ENCODE measurements around the gene RRP1B.
"Not testable (repeated sequence)": the region's sequence is repeated elsewhere in the genome, so short reads cannot be mapped to it uniquely, and the experiment has no call there.

The RRP1B gene

DNA sequence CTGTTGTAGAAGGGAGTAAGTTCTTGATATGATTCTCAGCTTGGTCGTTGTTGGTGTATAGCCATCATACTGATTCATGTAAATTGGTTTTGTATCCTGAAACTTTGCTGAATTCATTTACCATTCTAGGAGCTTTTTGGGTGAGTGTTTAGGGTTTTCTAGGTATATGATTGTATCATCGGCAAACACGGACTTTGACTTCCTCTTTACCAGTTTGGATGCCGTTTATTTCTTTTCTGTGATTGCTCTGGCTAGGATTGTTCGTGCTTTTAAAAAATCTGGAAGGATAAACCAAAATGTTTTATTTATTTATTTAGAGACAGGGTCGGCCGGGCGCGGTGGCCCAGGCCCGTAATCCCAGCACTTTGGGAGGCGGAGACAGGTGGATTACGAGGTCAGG is 20.6 kb downstream of the RRP1B start:
- DNase-seq = no peak

DNA sequence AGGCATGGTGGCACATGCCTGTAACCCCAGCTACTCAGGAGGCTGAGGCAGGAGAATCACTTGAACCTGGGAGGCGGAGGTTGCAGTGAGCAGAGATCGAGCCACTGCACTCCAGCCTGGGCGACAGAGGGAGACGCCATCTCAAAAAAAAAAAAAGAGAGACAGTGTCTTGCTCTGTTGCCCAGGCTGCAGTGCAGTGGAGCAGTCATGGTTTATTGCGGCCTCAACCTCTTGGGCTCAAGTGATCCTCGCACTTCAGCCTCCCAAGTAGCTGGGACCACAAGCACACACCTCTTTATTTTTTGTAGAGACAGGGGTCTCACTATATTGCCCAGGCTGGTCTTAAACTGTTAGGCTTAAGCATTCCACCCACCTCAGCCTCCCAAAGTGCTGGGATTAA is 21.1 kb downstream of the RRP1B start:
- not testable (repeated sequence) for DNase-seq

DNA sequence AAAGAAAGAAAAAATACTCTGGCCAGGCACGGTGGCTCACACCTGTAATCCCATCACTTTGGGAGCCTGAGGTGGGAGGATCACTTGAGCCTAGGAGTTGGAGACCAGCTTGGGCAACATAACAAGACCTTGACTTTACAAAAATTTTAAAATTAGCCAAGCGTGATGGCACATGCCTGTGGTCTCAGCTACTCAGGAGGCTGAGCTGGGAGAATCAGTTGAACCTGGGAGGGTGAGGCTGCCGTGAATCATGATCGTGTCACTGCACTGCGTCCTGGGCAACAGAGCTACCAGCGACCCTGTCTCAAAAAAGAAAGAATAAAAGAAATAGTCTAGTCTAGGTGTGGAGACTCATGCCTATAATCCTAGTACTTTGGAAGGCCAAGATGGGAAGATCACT is 22.3 kb downstream of the RRP1B start:
- no peak for DNase-seq

DNA sequence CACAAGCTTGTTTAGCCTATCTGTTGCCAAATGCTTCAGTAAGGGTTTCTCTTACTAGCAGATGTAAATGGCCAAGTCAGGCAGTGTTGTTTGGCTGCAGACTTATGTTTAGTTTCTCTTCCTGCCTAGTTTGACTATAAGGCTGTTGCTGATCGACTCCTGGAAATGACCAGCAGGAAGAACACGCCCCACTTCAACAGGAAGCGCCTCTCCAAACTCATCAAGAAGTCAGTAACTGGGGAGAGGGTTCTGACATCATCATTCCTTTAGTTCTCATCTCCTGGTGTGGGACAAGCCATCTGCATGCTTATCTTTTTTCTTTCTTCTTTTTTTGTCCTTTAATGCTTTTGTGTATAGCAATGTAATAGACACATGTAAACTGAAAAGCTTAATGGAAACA is 25.1 kb downstream of the RRP1B start:
- DNase-seq = no peak

DNA sequence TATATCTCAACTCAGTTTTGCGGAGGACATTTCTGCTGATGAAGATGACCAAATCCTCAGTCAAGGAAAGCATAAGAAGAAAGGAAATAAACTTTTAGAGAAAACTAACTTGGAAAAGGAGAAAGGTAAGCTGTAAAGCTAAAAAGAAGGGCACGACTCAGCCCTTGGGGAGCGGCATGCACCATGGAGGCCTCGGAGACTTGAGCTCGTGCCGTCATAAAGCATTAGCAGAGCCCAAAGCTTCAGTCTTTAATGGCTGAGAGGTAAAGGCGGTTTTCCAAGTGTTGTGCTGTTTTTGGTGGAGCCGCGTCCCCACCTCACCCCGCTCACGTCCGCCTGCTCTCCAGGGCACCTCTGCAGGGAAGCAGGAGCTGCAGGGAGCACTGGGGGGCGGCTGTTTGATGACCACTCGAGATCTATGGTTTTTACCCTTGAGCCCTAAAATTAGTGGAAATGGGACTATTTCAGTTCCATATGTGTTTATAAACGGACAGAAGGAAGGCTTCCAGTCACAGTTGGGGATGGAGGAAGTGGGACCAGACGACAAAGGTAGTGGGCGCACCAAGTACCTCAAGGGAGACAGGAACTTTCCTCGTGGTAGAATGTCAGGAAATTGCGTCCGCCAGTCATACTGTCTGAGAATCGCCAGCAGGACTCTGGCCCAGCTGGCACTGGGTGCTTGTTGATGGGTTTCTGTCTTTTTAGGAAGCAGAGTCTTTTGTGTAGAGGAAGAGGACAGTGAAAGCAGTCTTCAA is 27.6 kb downstream of the RRP1B start:
- no peak for DNase-seq

DNA sequence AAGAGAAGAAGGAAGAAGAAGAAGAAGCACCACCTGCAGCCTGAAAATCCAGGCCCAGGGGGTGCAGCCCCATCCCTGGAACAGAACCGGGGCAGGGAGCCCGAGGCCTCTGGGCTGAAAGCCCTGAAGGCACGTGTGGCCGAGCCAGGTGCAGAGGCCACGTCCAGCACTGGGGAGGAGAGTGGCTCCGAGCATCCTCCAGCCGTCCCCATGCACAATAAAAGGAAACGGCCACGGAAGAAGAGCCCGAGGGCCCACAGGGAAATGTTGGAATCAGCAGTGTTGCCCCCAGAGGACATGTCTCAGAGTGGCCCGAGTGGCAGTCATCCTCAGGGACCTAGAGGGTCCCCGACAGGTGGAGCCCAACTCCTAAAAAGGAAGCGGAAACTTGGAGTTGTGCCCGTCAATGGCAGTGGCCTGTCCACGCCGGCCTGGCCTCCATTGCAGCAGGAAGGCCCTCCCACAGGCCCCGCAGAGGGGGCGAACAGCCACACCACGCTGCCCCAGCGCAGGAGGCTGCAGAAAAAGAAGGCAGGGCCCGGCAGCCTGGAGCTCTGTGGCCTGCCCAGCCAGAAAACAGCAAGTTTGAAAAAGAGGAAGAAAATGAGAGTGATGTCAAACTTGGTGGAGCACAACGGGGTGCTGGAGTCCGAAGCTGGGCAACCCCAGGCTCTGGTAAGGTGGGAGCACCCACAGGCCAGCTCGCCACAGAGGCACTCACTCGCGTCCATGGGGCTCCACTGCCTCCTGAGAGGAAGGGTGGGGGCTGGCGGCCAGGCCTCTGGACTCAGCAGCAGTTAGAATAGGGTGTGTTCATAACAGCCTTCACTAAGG is 28.4 kb downstream of the RRP1B start:
- DNase-seq = no peak

DNA sequence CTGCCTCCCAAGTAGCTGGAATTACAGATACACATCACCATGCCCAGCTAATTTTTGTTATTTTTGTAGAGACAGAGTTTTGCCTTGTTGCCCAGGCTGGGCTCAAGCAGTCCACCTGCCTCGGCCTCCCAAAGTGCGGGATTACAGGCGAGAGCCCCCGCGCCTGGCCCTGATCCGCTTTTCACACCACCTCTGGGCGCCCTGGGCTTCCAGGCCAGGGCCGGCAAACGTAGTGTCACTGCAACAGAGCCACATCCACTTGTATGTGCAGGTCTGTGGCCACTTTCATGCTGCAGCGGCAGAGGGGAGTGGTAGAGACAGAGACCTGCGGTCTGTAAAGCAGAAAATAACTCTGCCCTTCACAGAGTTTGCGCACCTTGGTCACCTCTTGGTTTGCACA is 29.5 kb downstream of the RRP1B start:
- DNase-seq = no peak

DNA sequence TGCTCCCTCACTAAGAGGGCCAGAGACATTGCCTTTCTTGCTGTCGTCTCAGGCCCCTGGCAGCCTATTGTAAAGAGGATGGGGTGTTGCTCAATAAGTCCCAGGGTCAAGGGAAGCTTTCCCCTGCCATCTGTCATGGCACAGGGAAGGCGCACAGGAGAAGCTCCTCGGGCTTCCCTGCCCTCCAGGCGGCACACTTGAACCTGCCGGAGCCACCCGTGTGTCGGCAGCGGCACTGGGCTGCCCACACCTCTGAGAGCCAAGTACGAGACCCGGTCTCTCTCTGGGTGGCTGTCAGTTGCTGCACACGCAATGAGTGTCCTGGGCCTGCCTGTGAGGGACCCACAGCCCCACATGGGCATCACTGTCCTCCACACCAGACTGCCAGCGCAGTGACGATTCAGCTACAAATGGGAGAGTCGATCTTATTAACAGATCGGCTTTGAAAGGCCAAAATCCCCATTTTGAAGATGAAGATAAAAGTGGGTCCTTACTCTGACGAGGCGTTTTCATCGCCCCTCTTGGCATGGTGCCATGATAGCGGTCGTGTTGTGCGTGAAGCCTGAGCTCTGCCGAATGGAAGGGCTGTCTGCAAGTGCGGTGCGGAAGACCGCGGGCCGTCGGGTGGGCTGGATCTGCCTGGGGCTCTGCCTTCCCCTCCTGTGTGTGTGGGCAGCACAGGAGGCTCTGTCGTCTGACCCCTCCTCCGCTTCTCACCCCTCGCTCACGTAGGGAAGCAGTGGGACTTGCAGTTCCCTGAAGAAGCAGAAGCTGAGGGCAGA is 30.4 kb downstream of the RRP1B start:
- no peak for DNase-seq

DNA sequence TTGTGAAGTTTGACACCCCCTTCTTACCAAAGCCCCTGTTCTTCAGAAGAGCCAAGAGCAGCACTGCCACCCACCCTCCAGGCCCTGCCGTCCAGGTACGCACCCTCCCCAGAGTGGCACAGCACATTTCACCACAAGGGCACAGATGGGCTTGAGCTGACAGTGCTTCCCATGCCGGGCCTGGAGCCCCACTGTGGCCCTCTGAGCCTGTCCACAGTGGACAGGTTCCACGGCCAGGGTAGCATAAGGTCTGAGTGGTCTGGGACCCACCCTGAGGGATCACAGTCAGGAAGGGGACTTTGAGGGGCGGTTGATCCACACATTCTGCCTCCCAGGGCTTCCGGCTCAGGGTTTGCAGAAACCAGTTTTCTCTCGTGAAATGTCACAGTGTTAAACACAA is 31.0 kb downstream of the RRP1B start:
- DNase-seq = no peak

DNA sequence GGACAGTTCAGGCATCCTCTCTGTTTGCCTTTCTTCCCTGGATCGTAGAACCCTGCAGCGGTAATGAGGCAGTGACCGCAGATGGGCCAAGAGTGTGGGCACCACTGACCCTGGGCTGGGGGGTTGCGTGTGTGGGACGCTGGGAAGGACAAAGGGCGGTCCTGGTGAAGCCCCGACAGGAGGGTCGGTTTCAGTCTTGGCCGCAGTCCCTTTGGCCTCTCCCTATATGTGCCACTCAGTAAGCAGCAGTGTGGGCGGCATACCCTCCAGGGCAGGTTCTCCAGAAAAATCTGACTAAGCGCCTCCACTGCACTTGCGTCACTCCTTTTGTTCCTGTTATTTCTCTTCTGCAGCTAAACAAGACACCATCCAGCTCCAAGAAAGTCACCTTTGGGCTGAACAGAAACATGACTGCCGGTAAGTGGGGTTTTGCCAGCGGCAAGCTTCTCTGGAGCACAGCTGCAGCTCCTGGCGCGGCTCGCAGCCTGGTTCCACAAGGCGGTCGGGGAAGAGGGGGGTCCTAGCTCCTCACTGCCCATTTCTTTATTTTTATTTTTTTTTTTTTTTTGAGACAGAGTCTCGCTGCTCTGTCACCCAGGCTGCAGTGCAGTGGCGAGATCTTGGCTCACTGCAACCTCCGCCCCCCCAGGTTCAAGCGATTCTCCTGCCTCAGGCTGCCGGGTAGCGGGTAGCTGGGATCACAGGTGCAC is 31.9 kb downstream of the RRP1B start:
- no peak for DNase-seq

DNA sequence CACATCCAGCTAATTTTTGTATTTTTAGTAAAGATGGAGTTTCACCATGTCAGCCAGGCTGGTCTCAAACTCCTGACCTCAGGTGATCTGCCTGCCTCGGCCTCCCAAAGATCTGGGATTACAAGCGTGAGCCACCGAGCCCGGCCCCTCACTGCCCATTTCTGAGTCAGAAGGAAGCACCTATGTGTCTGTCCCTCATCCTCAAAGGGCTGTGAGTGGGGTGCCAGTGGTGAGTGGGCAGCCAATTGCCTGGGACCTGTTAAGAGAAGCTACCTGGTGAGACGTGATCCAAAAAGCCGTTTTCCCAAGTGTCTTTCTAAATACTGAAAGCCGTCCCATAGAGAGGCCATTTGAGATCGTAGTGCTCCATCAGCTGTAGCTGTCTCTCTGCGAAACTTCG is 32.4 kb downstream of the RRP1B start:
- no peak for DNase-seq

DNA sequence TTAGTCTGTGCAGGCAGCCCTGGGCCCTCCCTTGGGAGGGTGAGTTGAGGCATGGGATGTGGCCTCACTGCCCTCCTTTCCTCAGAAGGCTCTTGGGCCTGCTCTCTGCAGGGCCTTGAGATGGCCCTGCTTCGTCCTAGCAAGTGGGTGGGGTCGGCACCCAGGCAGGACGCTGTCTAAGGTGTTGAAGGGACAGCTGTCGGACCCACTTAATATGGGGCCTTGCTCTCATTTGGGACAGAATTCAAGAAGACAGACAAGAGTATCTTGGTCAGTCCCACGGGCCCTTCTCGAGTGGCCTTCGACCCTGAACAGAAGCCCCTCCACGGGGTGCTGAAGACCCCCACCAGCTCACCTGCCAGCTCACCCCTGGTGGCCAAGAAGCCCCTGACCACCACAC is 33.6 kb downstream of the RRP1B start:
- no peak for DNase-seq

DNA sequence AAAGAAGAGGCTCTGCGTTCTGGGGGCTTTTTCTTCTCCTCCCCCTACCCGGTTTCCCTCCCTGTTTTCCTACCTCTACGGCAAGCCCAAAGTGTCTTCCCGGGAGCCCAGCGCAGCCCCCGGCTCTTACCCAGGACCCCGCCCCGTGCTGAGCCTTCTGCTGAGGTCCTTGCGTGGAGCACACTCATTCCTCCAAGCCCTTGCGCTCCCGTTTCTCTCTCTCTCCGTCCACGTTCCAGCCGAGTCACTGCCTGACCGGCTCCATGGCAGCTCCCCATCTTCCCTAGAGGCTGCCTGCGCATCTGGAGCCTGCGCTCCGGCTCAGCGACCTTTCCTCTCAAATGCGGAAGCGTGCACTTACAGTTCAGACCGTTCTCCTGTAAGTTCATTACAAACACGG is 34.6 kb downstream of the RRP1B start:
- DNase-seq = no peak

DNA sequence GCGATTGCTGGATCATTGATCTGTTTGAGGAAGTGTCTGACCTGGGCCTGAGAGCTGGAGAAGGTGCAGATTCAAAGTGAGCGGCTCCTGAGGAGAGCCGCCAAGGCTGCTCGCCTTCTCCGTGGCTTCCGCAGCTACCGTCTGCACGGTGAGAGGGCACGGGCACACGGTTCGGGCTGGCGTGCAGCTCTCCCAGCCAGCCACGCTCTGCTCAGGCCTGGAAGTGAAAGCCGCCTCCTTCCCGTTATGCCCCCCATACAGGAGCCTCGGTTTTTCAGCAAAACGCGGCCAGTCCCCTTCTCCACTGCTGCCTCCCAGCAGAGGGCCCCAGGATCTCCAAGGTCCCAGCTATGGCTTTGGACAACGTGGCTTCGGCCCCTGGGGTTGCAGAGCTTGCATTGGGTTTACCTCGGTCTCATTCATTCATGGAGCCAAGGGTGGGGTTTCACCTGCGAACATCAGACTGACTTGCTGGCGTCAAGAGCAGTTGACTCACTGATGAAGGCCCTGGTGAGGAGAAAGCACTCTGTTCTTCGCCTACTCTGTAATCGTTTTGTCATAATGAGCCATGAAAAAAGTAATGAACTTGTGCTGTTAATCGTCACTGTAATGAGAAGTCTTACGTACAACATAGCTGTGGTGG is 35.2 kb downstream of the RRP1B start:
- DNase-seq = no peak

DNA sequence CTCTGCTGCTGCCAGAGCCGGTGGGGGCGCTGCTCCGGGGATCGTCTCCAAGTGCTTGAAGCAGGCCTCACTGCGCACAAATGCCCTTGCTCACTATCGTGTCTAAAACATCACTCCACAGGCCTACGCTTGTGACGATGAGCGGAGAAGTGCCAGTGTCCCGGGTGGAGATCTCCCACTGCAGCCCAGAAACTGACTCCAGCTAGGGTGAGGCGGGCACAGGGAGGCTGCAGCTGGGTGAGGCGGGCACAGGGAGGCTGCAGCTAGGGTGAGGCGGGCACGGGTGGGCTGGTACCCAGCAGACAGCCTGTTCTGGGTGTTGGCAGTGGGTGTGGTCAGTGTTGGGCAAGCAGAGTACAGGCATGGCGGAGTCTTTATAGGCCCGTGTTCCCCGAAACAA is 36.9 kb downstream of the RRP1B start:
- DNase-seq = no peak

DNA sequence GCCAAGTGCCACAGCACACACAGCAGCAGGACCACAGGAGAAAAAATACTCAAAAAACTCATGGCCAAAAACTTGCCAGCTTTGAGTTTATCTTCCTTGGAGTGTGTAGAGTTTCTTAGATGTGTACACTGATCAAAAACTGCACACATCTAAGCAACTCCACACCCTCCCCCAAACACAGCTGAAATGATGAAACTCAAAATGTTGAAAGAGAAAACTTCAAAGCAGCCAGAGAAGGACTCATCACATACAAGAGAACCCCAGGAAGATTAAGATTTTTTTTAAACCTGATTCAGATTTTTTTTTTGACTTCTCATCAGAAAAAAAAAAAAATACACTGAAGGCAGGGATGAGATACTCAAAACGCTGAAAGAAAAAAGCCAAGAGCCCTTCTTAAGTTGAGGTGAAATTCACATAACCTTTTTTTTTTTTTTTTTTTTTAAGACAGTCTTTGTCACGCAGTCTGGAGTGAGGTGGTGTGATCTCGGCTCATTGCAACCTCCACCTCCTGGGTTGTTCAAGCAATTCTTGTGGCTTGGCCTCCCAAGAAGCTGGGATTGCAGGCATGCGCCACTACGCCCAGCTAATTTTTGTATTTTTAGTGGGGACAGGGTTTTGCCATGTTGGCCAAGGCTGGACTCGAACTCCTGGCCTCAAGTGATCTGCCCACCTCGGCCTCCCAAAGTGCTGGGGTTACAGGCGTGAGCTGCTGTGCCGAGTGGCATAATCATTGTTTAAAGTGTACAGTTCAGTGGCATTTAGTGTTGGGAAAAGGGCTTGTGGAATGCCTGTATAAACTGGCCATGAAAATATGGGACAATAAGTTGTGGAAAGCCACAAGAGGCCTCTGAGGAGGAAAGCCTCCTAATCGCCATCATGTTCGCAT is 38.6 kb downstream of the RRP1B start:
- no peak for DNase-seq

DNA sequence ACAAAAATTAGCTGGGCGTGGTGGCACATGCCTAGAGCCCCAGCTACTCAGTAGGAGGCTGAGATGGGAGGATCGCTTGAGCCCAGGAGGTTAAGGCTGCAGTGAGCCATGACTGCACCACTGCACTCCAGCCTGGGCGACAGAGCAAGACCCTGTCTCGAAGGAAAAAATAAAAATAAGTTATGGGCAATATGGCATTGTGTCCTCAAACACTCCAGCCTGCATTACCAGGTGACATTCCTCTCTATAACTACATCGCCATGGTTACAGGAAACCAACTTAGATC is 40.1 kb downstream of the RRP1B start:
- not testable (repeated sequence) for DNase-seq

DNA sequence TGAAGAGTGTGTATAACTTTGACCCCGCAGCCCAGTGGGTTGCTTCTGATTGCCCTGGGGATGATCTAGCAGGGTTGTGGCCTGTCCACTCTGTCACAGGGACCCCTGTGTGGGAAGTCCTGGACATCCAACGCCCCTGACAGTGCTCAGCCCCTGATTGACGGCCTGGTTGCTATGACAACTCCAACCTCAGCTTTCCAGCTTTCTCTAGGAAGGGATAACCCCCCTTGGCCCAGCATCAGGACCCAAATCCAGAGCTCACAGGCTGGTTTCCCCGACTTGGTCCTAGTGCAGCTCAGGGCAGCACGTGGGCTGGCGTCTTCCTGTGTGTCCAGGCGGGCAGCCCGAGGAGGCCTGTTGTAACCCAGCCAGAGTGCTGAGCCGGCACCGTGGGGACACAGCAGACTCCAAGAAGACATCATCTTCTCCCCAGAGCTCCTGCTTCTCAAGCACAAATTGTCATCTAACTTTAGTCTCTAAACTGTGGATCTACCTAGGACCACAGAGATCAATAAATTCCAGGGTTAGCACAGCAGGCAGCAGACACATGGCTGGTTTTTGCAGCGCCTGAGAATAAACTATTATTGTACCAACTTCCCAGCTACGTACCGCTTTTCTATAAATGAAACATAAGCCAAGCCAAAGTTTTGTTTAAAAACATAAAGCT is 40.7 kb downstream of the RRP1B start:
- DNase-seq = no peak

DNA sequence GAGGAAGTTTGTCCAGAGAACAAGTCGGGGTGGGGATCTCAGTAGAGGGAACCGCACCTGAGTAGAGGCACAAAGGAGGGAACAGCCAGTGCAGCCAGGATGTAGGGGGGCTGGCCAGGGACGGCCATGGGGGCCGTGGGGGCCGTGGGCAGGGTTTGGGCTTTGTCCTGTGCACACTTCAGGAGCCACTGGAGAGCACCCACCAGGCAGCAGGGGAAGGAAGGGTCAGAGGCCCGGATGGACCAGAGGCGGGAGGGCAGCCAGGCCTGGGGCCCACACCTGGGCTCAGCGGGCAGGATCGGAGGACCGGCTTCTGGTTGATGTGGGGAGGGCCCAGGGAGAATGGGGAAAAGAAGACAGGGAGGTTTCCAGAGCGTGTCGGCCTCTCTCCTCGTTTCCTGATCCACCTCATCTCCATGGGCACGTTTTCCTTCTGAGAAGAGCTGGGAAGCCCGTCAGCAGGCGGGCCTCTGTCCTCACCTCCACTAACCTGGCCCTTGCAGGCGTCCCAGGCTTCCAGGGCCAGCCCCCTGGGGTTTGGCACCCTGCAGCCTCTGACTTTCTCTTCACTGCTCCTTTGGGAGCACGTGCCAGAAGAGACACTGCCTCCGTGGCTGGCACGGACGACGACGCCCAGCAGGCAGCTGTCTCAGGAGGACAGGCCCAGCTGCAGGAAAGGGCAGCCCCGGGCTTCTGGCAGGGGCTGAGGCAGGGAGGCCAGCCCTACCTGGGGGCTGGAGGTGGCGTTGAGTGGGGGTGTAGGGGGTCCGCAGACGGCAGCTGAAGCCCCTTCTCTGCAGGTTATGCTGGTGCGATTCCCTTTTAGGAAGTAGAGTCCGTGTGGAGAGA is 42.8 kb downstream of the RRP1B start:
- no peak for DNase-seq

DNA sequence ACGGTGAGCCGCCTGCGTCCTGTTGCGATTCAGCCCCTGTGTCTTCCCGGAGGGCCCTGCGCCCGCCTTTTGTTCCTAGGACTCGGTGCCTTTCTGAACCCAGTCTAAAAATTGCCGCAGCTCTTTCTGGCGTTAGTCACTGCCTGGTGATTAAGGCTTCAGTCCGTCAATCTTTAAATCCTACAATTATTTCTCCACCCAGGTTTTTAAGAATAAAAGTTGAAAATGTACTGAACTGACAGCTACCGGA is 43.4 kb downstream of the RRP1B start:
- DNase-seq = no peak
